Esophagus muscularis mucosa (tissue), 3 donors: Measurements from ENCODE around the gene WSCD2.

Experiments used
- CTCF ChIP-seq, 3 experiments: fragments of 200-600 bp in 2 of 3; fragments of 450-650 bp in 1 of 3; sonication (generic) in 2 of 3; IDR thresholded peaks; one replicate each; pipeline ENCODE4 v1.5.1; 2017 to 2019; ENCODE audit warnings: antibody characterized with exemption in 3 of 3, mild to moderate bottlenecking in 2 of 3, moderate library complexity in 1 of 3
- POLR2A ChIP-seq: fragments of 450-650 bp; IDR thresholded peaks from one replicate; pipeline ENCODE4 v1.6.1; 2017; ENCODE audit warnings: antibody characterized with exemption, moderate library complexity, mild to moderate bottlenecking, low read depth

GRCh38 chr12:108091679-108092051, 37.4 kb upstream of the WSCD2 start:
- TF ChIP-seq CTCF (IDR thresholded peaks at IDR 0.05) = no peak
- no peak for TF ChIP-seq POLR2A
